Suprapubic skin (tissue), 4 donors: ENCODE data around the gene SYNE2. TPM values are rescaled to one million over a fixed set of nuclear protein-coding genes. Genes with fewer than 3 reads are reported as not detected.

Experiments used
- DNase-seq, 2 donors: peaks; one replicate each; pipeline ENCODE4 v3.0.0-alpha.2; 2019; ENCODE audit warnings: low spot score in 2 of 2
- H3K27ac ChIP-seq: fragments of 200-600 bp; sonication (generic); one replicate; pipeline ENCODE4 v1.5.1; 2019
- H3K27me3 ChIP-seq: fragments of 200-600 bp; sonication (generic); one replicate; pipeline ENCODE4 v1.5.1; 2019
- H3K36me3 ChIP-seq: fragments of 200-600 bp; sonication (generic); one replicate; pipeline ENCODE4 v1.5.1; 2019
- H3K4me1 ChIP-seq: fragments of 200-600 bp; sonication (generic); one replicate; pipeline ENCODE4 v1.5.1; 2019
- H3K4me3 ChIP-seq: fragments of 200-600 bp; sonication (generic); one replicate; pipeline ENCODE4 v1.5.1; 2019; ENCODE audit warnings: mild to moderate bottlenecking
- H3K9me3 ChIP-seq: fragments of 200-600 bp; sonication (generic); one replicate; pipeline ENCODE4 v1.5.1; 2019
- CTCF ChIP-seq, 2 donors: fragments of 200-600 bp in 1 of 2; fragments of 450-650 bp in 1 of 2; sonication (generic) in 1 of 2; IDR thresholded peaks; one replicate each; pipeline ENCODE4 v1.5.1; 2016 to 2019; ENCODE audit warnings: antibody characterized with exemption in 2 of 2, mild to moderate bottlenecking in 1 of 2, moderate library complexity in 1 of 2
- EP300 ChIP-seq: sonication (generic); formaldehyde crosslinking; IDR thresholded peaks from one replicate; pipeline ENCODE4 v1.6.1; 2017; ENCODE audit warnings: antibody characterized with exemption
- POLR2A ChIP-seq, 2 donors: fragments of 450-650 bp; IDR thresholded peaks; one replicate each; pipeline ENCODE4 v1.6.1; 2017; ENCODE audit warnings: antibody characterized with exemption in 2 of 2, mild to moderate bottlenecking in 2 of 2, moderate library complexity in 2 of 2
- POLR2AphosphoS5 ChIP-seq, 3 donors: sonication (generic); formaldehyde crosslinking; IDR thresholded peaks; one replicate each; pipeline ENCODE4 v1.6.1; 2017; ENCODE audit warnings: antibody characterized with exemption in 3 of 3
- WGBS: methylation state at CpG from one replicate; pipeline ENCODE4 v1.1.5; 2018; 5-methylcytosine and 5-hydroxymethylcytosine counted together
- total RNA-seq, 4 donors: library from RNA; depleted of rRNA; stranded (reverse); fragments of >200 nt; gene quantifications; one replicate each; pipeline ENCODE4 v1.1.0, GENCODE V29; 2016

Gene SYNE2
- total RNA-seq, 4 donors from 2014 or later = 234 to 658 (median 244) TPM

GRCh38 chr14:63952053-63952932 lies 99.5 kb downstream of the SYNE2 start:
- Histone ChIP-seq H3K27ac (no peak overlapping the region), H3K9me3 (no peaks in the 10 kb centered on the region), H3K27me3 (no peaks in the 10 kb centered on the region), H3K36me3 (peaks cover 49% of the 10 kb centered on the region), H3K4me1 (no peaks in the 10 kb centered on the region), H3K4me3 (no peak overlapping the region)
- WGBS = 82% methylated on average over 6 of the region's 6 CpGs
- TF ChIP-seq POLR2AphosphoS5 (IDR thresholded peaks at IDR 0.05) (no peak), EP300 (no peak), POLR2A (IDR thresholded peaks at IDR 0.05) (no peak), CTCF (IDR thresholded peaks at IDR 0.05) (no peak)
- DNase-seq = no peak

- Histone ChIP-seq H3K27me3 (no peaks in the 10 kb centered on the region), H3K27ac (no peak overlapping the region)
Measured at GRCh38 chr14:63952933-63953437, 100.2 kb downstream of the SYNE2 start.

GRCh38 chr14:63956326-63956725 lies 103.5 kb downstream of the SYNE2 start:
- H3K27ac ChIP-seq = no peak overlapping the region
- no peak for DNase-seq
- no peak overlapping the region for H3K4me3 ChIP-seq
- no peaks in the 10 kb centered on the region for H3K4me1 ChIP-seq
- no peaks in the 10 kb centered on the region for H3K9me3 ChIP-seq
- H3K27me3 ChIP-seq = no peaks in the 10 kb centered on the region
- TF ChIP-seq POLR2AphosphoS5 (IDR thresholded peaks at IDR 0.05) (no peak), POLR2A (IDR thresholded peaks at IDR 0.05) (no peak), CTCF (IDR thresholded peaks at IDR 0.05) (no peak), EP300 (no peak)
- H3K36me3 ChIP-seq = peaks cover 27% of the 10 kb centered on the region

More at GRCh38 chr14:63952933-63953437, 100.2 kb downstream of the SYNE2 start:
- H3K4me3 ChIP-seq = no peak overlapping the region
- peaks cover 45% of the 10 kb centered on the region for H3K36me3 ChIP-seq
- no peaks in the 10 kb centered on the region for H3K9me3 ChIP-seq
- no peak for DNase-seq
- TF ChIP-seq EP300 = no peak
- TF ChIP-seq POLR2A (IDR thresholded peaks at IDR 0.05) = no peak
- no peak for TF ChIP-seq CTCF (IDR thresholded peaks at IDR 0.05)
- no peak for TF ChIP-seq POLR2AphosphoS5 (IDR thresholded peaks at IDR 0.05)
- H3K4me1 ChIP-seq = no peaks in the 10 kb centered on the region
- WGBS = 93% methylated on average over 2 of the region's 2 CpGs

GRCh38 chr14:63960926-63961567 lies 108.2 kb downstream of the SYNE2 start:
- whole genome bisulfite sequencing = 68% methylated on average over 2 of the region's 2 CpGs
- H3K4me1 ChIP-seq = no peaks in the 10 kb centered on the region
- H3K36me3 ChIP-seq = peaks cover 18% of the 10 kb centered on the region
- no peaks in the 10 kb centered on the region for H3K27me3 ChIP-seq
- no peaks in the 10 kb centered on the region for H3K9me3 ChIP-seq
- TF ChIP-seq POLR2A (IDR thresholded peaks at IDR 0.05) = no peak
- TF ChIP-seq CTCF (IDR thresholded peaks at IDR 0.05) = no peak
- TF ChIP-seq POLR2AphosphoS5 (IDR thresholded peaks at IDR 0.05) = no peak
- TF ChIP-seq EP300 = no peak
- no peak for DNase-seq
- H3K27ac ChIP-seq = no peak overlapping the region
- H3K4me3 ChIP-seq = no peak overlapping the region

GRCh38 chr14:63962906-63963305 lies 110.1 kb downstream of the SYNE2 start:
- no peak for DNase-seq
- no peak overlapping the region for H3K27ac ChIP-seq

More at GRCh38 chr14:63962906-63963305, 110.1 kb downstream of the SYNE2 start:
- no peaks in the 10 kb centered on the region for H3K9me3 ChIP-seq
- H3K4me1 ChIP-seq = no peaks in the 10 kb centered on the region
- no peaks in the 10 kb centered on the region for H3K27me3 ChIP-seq
- H3K36me3 ChIP-seq = peaks cover 22% of the 10 kb centered on the region
- WGBS = 74% methylated on average over 2 of the region's 2 CpGs
- TF ChIP-seq CTCF (IDR thresholded peaks at IDR 0.05) (no peak), EP300 (no peak), POLR2A (IDR thresholded peaks at IDR 0.05) (no peak), POLR2AphosphoS5 (IDR thresholded peaks at IDR 0.05) (no peak)
- H3K4me3 ChIP-seq = no peak overlapping the region
